Suprapubic skin (tissue), 4 donors: ENCODE data around the gene CLCNKB. TPM values are rescaled to one million over a fixed set of nuclear protein-coding genes. Genes with fewer than 3 reads are reported as not detected.
A peak's percentile ranks its signal among the peaks of the same experiment; 100 is the strongest.
"Not testable (repeated sequence)": the region's sequence is repeated elsewhere in the genome, so short reads cannot be mapped to it uniquely, and the experiment has no call there.

Experiments used
- DNase-seq, 2 donors: peaks; one replicate each; pipeline ENCODE4 v3.0.0-alpha.2; 2019; ENCODE audit warnings: low spot score in 2 of 2
- H3K27ac ChIP-seq: fragments of 200-600 bp; sonication (generic); one replicate; pipeline ENCODE4 v1.5.1; 2019
- H3K27me3 ChIP-seq: fragments of 200-600 bp; sonication (generic); one replicate; pipeline ENCODE4 v1.5.1; 2019
- H3K36me3 ChIP-seq: fragments of 200-600 bp; sonication (generic); one replicate; pipeline ENCODE4 v1.5.1; 2019
- H3K4me1 ChIP-seq: fragments of 200-600 bp; sonication (generic); one replicate; pipeline ENCODE4 v1.5.1; 2019
- H3K4me3 ChIP-seq: fragments of 200-600 bp; sonication (generic); one replicate; pipeline ENCODE4 v1.5.1; 2019; ENCODE audit warnings: mild to moderate bottlenecking
- H3K9me3 ChIP-seq: fragments of 200-600 bp; sonication (generic); one replicate; pipeline ENCODE4 v1.5.1; 2019
- CTCF ChIP-seq, 2 donors: fragments of 200-600 bp in 1 of 2; fragments of 450-650 bp in 1 of 2; sonication (generic) in 1 of 2; IDR thresholded peaks; one replicate each; pipeline ENCODE4 v1.5.1; 2016 to 2019; ENCODE audit warnings: antibody characterized with exemption in 2 of 2, mild to moderate bottlenecking in 1 of 2, moderate library complexity in 1 of 2
- EP300 ChIP-seq: sonication (generic); formaldehyde crosslinking; IDR thresholded peaks from one replicate; pipeline ENCODE4 v1.6.1; 2017; ENCODE audit warnings: antibody characterized with exemption
- POLR2A ChIP-seq, 2 donors: fragments of 450-650 bp; IDR thresholded peaks; one replicate each; pipeline ENCODE4 v1.6.1; 2017; ENCODE audit warnings: antibody characterized with exemption in 2 of 2, mild to moderate bottlenecking in 2 of 2, moderate library complexity in 2 of 2
- POLR2AphosphoS5 ChIP-seq, 3 donors: sonication (generic); formaldehyde crosslinking; IDR thresholded peaks; one replicate each; pipeline ENCODE4 v1.6.1; 2017; ENCODE audit warnings: antibody characterized with exemption in 3 of 3
- WGBS: methylation state at CpG from one replicate; pipeline ENCODE4 v1.1.5; 2018; 5-methylcytosine and 5-hydroxymethylcytosine counted together
- total RNA-seq, 4 donors: library from RNA; depleted of rRNA; stranded (reverse); fragments of >200 nt; gene quantifications; one replicate each; pipeline ENCODE4 v1.1.0, GENCODE V29; 2016

CLCNKB gene
- total RNA-seq, 4 donors from 2014 or later: 0.42 TPM; not detected in 3

GRCh38 chr1:16048573-16049189 is 5.1 kb downstream of the CLCNKB start:
- TF ChIP-seq EP300 (no peak), CTCF (IDR thresholded peaks at IDR 0.05) (no peak), POLR2A (IDR thresholded peaks at IDR 0.05) (no peak), POLR2AphosphoS5 (IDR thresholded peaks at IDR 0.05) (no peak)
- Histone ChIP-seq H3K4me1 (peaks cover 12% of the 10 kb centered on the region), H3K9me3 (no peaks in the 10 kb centered on the region), H3K36me3 (no peaks in the 10 kb centered on the region), H3K27ac (no peak overlapping the region), H3K4me3 (peak overlapping the region; percentile 42), H3K27me3 (no peaks in the 10 kb centered on the region)
- DNase-seq: no peak
- 0% methylated on average over 1 of the region's 25 CpGs for WGBS

- DNase-seq: no peak
- H3K9me3 ChIP-seq: no peaks in the 10 kb centered on the region
- 82% methylated on average over 7 of the region's 7 CpGs for WGBS
Measured at GRCh38 chr1:16050328-16050727, 6.7 kb downstream of the CLCNKB start.

GRCh38 chr1:16051039-16051438 is 7.5 kb downstream of the CLCNKB start:
- Histone ChIP-seq H3K27me3 (no peaks in the 10 kb centered on the region), H3K36me3 (no peaks in the 10 kb centered on the region), H3K4me1 (peaks cover 12% of the 10 kb centered on the region), H3K9me3 (no peaks in the 10 kb centered on the region), H3K27ac (no peak overlapping the region), H3K4me3 (no peak overlapping the region)
- 92% methylated on average over 3 of the region's 3 CpGs for WGBS
- no peak for TF ChIP-seq POLR2AphosphoS5 (IDR thresholded peaks at IDR 0.05)
- no peak for TF ChIP-seq CTCF (IDR thresholded peaks at IDR 0.05)
- no peak for TF ChIP-seq POLR2A (IDR thresholded peaks at IDR 0.05)
- TF ChIP-seq EP300: no peak
- no peak for DNase-seq

More at GRCh38 chr1:16050328-16050727, 6.7 kb downstream of the CLCNKB start:
- no peaks in the 10 kb centered on the region for H3K27me3 ChIP-seq
- H3K4me1 ChIP-seq: peaks cover 12% of the 10 kb centered on the region
- H3K4me3 ChIP-seq: no peak overlapping the region
- H3K36me3 ChIP-seq: no peaks in the 10 kb centered on the region
- H3K27ac ChIP-seq: no peak overlapping the region
- TF ChIP-seq POLR2A (IDR thresholded peaks at IDR 0.05): no peak
- no peak for TF ChIP-seq EP300
- no peak for TF ChIP-seq POLR2AphosphoS5 (IDR thresholded peaks at IDR 0.05)
- no peak for TF ChIP-seq CTCF (IDR thresholded peaks at IDR 0.05)

- not testable (repeated sequence) for DNase-seq, H3K9me3 ChIP-seq, H3K4me3 ChIP-seq, H3K27ac ChIP-seq, H3K27me3 ChIP-seq, H3K36me3 ChIP-seq
- peaks cover 15% of the 10 kb centered on the region for H3K4me1 ChIP-seq
- WGBS: 88% methylated on average over 10 of the region's 12 CpGs
Measured at GRCh38 chr1:16051949-16052348, 8.4 kb downstream of the CLCNKB start.

GRCh38 chr1:16053781-16054502 is 10.4 kb downstream of the CLCNKB start:
- no peak overlapping the region for H3K27ac ChIP-seq
- 77% methylated on average over 3 of the region's 8 CpGs for WGBS

More at GRCh38 chr1:16053781-16054502, 10.4 kb downstream of the CLCNKB start:
- TF ChIP-seq EP300 (no peak), POLR2A (IDR thresholded peaks at IDR 0.05) (no peak), CTCF (IDR thresholded peaks at IDR 0.05) (no peak), POLR2AphosphoS5 (IDR thresholded peaks at IDR 0.05) (no peak)
- no peaks in the 10 kb centered on the region for H3K9me3 ChIP-seq
- H3K4me1 ChIP-seq: peaks cover 5% of the 10 kb centered on the region
- H3K27me3 ChIP-seq: no peaks in the 10 kb centered on the region
- H3K36me3 ChIP-seq: no peaks in the 10 kb centered on the region
- H3K4me3 ChIP-seq: no peak overlapping the region
- DNase-seq: no peak
